Activated gamma-delta T cell (primary cell): ENCODE measurements around the gene PCDHGA3.
"Not testable (repeated sequence)": the region's sequence is repeated elsewhere in the genome, so short reads cannot be mapped to it uniquely, and the experiment has no call there.

Experiments
- DNase-seq: peaks from one replicate; lab custom pipeline; 2025; lab: John Stamatoyannopoulos, UW

PCDHGA3 gene

GRCh38 chr5:141346017-141346416 is 2.4 kb downstream of the PCDHGA3 start:
- not testable (repeated sequence) for DNase-seq

GRCh38 chr5:141349917-141350619 is 6.4 kb downstream of the PCDHGA3 start, which contains the start of gene PCDHGB1:
Gene PCDHGB1, plus strand, starts transcription at chr5:141350099. Its CDS starts 162 bp downstream, at chr5:141350261.
- DNase-seq = no peak

DNA sequence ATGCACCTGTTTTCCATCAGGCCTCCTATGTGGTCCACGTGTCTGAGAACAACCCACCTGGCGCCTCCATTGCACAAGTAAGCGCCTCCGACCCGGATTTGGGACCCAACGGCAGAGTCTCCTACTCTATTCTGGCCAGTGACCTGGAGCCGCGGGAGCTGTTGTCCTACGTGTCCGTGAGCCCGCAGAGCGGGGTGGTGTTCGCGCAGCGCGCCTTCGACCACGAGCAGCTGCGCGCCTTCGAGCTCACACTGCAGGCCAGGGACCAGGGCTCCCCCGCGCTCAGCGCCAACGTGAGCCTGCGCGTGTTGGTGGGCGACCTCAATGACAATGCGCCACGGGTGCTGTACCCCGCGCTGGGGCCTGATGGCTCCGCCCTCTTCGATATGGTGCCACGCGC is 8.0 kb downstream of the PCDHGA3 start:
- no peak for DNase-seq

GRCh38 chr5:141354900-141355469 is 11.4 kb downstream of the PCDHGA3 start, which contains the start of gene PCDHGA4:
Gene PCDHGA4, plus strand, starts transcription at chr5:141355021. Its CDS starts 87 bp downstream, at chr5:141355108.
- DNase-seq = no peak

- DNase-seq = no peak
Measured at GRCh38 chr5:141355641-141356040, 12.0 kb downstream of the PCDHGA3 start.

DNA sequence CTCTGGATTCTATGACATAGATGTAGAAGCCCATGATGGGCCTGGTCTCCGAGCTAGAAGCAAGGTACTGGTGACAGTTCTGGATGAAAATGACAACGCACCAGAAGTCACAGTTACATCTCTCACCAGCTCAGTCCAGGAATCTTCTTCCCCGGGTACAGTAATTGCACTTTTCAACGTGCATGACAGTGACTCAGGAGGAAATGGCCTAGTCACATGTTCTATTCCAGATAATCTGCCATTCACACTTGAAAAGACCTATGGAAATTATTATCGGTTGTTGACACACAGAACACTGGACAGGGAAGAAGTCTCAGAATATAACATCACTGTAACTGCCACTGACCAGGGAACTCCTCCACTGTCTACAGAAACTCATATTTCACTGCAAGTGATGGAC is 12.5 kb downstream of the PCDHGA3 start:
- no peak for DNase-seq

DNA sequence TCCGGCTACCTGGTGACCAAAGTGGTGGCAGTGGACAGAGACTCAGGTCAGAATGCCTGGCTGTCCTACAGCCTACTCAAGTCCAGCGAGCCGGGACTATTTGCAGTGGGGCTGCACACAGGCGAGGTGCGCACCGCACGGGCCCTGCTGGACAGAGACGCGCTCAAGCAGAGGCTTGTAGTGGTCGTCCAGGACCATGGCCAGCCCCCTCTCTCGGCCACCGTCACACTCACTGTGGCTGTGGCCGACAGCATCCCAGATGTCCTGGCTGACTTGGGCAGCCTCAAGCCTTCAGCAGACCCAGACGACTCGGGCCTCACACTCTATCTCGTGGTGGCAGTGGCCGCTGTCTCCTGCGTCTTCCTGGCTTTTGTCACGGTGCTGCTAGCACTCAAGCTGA is 13.3 kb downstream of the PCDHGA3 start:
- no peak for DNase-seq

DNA sequence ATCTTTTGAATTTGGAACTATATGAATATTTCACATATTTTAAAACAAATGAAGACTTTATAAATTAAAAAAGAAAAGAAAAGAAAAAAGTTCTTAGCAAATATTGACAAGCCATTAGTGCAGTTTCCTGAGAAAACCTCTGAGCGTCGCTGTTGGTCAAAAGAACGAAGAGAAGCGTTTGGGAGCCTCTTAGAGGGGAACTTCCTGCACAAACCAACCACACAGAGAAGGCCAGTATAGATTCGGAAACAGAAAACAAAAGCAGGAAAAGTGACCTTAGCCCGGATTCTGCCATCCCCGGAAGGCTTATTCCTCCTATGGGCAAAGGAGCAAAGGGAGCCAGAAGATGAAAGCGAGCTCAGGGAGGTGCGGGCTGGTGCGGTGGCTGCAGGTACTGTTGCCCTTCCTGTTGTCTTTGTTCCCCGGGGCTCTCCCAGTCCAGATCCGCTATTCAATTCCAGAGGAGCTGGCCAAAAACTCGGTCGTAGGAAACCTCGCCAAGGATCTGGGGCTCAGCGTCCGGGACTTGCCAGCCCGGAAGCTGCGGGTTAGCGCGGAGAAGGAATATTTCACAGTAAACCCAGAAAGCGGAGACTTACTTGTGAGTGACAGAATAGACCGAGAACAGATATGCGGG is 16.3 kb downstream of the PCDHGA3 start, which contains the start of gene PCDHGB2:
Gene PCDHGB2 (plus strand): TSS at position 205 of the 637 bp plus-strand sequence. CDS start 142 bp downstream, at position 347.
- no peak for DNase-seq

GRCh38 chr5:141360685-141361084 is 17.1 kb downstream of the PCDHGA3 start:
- no peak for DNase-seq

GRCh38 chr5:141362719-141363118 is 19.1 kb downstream of the PCDHGA3 start:
- DNase-seq = no peak

DNA sequence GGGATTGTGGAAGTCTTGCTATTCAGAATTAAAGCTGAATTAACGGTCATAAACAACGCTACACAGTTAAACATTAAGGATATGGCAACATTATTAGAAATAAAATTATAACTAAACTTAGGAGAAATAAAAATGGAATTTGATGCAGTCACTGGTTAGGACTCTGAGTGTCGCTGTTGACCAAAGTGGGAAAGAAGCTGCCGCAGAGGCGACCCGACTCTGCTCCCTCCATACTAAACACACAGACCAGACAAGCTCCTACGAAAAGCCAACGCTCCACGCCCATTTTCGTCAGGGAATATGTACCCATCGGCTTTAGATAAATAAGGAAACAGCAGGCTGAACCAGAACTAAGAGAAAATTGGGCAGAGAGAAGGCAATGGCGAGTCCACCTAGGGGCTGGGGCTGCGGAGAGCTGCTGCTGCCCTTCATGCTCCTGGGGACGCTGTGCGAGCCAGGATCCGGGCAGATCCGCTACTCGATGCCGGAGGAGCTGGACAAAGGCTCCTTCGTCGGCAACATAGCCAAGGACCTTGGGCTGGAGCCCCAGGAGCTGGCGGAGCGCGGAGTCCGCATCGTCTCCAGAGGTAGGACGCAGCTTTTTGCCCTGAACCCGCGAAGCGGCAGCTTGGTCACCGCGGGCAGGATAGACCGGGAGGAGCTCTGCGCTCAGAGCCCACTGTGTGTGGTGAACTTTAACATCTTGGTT is 20.5 kb downstream of the PCDHGA3 start, which contains the start of gene PCDHGA5:
Gene PCDHGA5 (plus strand): TSS at position 211 of the 709 bp plus-strand sequence. CDS start 169 bp downstream, at position 380.
- DNase-seq = no peak

DNA sequence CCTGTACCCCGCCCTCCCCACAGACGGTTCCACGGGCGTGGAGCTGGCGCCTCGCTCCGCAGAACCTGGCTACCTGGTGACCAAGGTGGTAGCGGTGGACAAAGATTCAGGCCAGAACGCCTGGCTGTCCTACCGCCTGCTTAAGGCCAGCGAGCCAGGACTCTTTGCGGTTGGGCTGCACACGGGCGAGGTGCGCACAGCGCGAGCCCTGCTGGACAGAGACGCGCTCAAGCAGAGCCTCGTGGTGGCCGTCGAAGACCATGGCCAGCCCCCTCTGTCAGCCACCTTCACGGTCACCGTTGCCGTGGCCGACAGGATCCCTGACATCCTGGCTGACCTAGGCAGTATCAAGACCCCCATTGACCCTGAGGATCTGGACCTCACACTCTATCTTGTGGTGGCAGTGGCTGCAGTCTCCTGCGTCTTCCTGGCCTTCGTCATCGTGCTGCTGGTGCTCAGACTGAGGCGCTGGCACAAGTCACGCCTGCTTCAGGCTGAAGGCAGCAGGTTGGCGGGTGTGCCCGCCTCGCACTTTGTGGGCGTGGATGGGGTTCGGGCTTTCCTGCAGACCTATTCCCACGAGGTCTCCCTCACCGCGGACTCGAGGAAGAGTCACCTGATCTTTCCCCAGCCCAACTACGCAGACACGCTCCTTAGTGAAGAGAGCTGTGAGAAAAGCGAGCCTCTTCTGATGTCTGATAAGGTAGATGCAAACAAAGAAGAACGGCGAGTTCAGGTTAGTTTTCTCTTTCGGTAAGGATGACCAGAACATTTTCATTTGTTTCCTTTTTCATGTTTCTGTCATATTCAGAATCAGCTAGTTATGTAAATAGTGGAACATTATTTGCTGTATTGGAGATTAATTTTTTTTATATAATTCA is 22.6 kb downstream of the PCDHGA3 start:
- DNase-seq = no peak

GRCh38 chr5:141369994-141370848 is 26.6 kb downstream of the PCDHGA3 start, which contains the start of gene PCDHGB3:
Gene PCDHGB3, plus strand, starts transcription at chr5:141370242. Its CDS starts 153 bp downstream, at chr5:141370395.
- DNase-seq = no peak

GRCh38 chr5:141371572-141372475 is 28.2 kb downstream of the PCDHGA3 start:
- no peak for DNase-seq

GRCh38 chr5:141373673-141374317 is 30.2 kb downstream of the PCDHGA3 start, which contains the start of gene PCDHGA6:
Gene PCDHGA6, plus strand, starts transcription at chr5:141373891. Its CDS starts 193 bp downstream, at chr5:141374084.
- no peak for DNase-seq

GRCh38 chr5:141374627-141375026 is 31.0 kb downstream of the PCDHGA3 start:
- no peak for DNase-seq

- not testable (repeated sequence) for DNase-seq
Measured at GRCh38 chr5:141375444-141376155, 32.0 kb downstream of the PCDHGA3 start.
